Activated CD4-positive, alpha-beta T cell treated with anti-CD3 and anti-CD28 coated beads, Interleukin-2, amount 10 ng/mL, durations not matched to agents 7 days and 5 days (primary cell): ENCODE measurements around the gene SLC9B2. TPM values are rescaled to one million over a fixed set of nuclear protein-coding genes. Genes with fewer than 3 reads are reported as not detected.
"Not testable (repeated sequence)": the region's sequence is repeated elsewhere in the genome, so short reads cannot be mapped to it uniquely, and the experiment has no call there.

Experiments used
- CTCF ChIA-PET: fragments of 350-600 bp; sonication (Branson Sonifier 250); formaldehyde crosslinking; loops from one replicate; lab custom pipeline; 2021; ENCODE audit warnings: antibody characterized with exemption; lab: Charles Lee
- POLR2A ChIA-PET: fragments of 350-600 bp; sonication (Branson Sonifier 250); formaldehyde crosslinking; loops from one replicate; lab custom pipeline; 2021; ENCODE audit warnings: antibody characterized with exemption; lab: Charles Lee
- DNase-seq: peaks from one replicate; pipeline ENCODE4 v3.0.0-alpha.2; 2020
- H3K27ac Mint-ChIP-seq: one replicate; pipeline ENCODE4 v1.8.0; 2021; ENCODE audit warnings: mild to moderate bottlenecking, moderate library complexity, mixed read lengths
- H3K27me3 Mint-ChIP-seq: one replicate; pipeline ENCODE4 v1.8.0; 2021; ENCODE audit warnings: mixed read lengths
- H3K36me3 Mint-ChIP-seq: one replicate; pipeline ENCODE4 v1.8.0; 2021; ENCODE audit warnings: low read depth, mixed read lengths
- H3K4me1 Mint-ChIP-seq: one replicate; pipeline ENCODE4 v1.8.0; 2021; ENCODE audit warnings: mixed read lengths
- H3K4me3 Mint-ChIP-seq: one replicate; pipeline ENCODE4 v1.8.0; 2021; ENCODE audit warnings: mild to moderate bottlenecking, moderate library complexity, mixed read lengths
- H3K9me3 Mint-ChIP-seq: one replicate; pipeline ENCODE4 v1.8.0; 2021; ENCODE audit warnings: mixed read lengths
- total RNA-seq, 2 experiments: library from RNA; stranded (reverse); gene quantifications; one replicate each; pipeline ENCODE4 v1.2.3, GENCODE V29; 2021

Gene SLC9B2
- total RNA-seq, 2 experiments from 2014 or later: 17.9 to 19.9 TPM

DNA sequence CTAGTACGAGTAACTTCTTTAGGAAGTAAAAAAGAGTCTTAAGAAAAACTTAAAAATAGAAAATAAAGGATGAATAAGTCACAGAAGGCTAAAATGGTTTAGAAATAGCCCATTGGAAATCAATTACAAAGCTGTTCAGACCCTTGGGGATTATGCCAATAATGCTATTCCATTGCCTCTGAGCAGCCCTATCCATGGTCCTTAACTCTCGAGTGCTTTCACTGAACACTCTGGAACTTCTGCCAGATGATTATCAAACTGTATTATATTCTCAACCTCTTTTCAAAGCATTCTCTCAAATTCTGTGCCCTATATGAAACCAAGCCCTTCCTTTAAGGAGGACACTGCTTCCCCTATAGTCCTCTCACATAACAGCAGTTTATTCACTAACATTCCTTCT, 74.0 kb downstream of the SLC9B2 start:
- Mint-ChIP-seq H3K27ac (no peak overlapping the region), H3K9me3 (peaks cover 24% of the 10 kb centered on the region), H3K27me3 (no peaks in the 10 kb centered on the region), H3K4me3 (no peak overlapping the region), H3K36me3 (peaks cover 15% of the 10 kb centered on the region), H3K4me1 (peaks cover 2% of the 10 kb centered on the region)
- DNase-seq: no peak
- ChIA-PET CTCF (interaction anchor here (1.5 kb wide), 1 partner anchor 11 kb away, joined by 6 read pairs; no protein-coding TSS in a partner anchor), POLR2A (no interaction called here)

DNA sequence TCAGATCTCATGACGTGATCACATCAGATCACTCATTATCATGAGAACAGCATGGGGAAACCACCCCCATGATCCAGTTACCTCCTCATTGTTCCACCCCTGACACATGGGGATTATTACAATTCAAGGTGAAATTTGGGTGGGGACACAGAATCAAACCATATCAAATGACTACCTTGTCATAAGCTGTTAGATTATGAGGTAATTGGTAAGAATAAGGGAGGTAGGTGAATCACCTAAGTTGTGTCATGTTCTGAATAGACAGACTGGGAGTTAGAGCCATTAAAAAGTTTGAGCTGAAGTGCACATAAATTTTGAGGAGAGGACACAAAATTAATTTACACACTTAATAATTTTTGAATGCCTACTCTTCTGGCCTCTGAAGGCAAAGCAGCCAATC, 81.8 kb downstream of the SLC9B2 start:
- CTCF ChIA-PET: interaction anchor here (0.9 to 1.4 kb wide), 2 partner anchors 14 to 156 kb away, joined by 3 read pairs; no protein-coding TSS in a partner anchor
- Mint-ChIP-seq H3K27me3 (no peaks in the 10 kb centered on the region), H3K27ac (no peak overlapping the region), H3K4me3 (no peak overlapping the region), H3K9me3 (peaks cover 26% of the 10 kb centered on the region), H3K36me3 (peaks cover 12% of the 10 kb centered on the region), H3K4me1 (peaks cover 2% of the 10 kb centered on the region)
- POLR2A ChIA-PET: no interaction called here
- no peak for DNase-seq

DNA sequence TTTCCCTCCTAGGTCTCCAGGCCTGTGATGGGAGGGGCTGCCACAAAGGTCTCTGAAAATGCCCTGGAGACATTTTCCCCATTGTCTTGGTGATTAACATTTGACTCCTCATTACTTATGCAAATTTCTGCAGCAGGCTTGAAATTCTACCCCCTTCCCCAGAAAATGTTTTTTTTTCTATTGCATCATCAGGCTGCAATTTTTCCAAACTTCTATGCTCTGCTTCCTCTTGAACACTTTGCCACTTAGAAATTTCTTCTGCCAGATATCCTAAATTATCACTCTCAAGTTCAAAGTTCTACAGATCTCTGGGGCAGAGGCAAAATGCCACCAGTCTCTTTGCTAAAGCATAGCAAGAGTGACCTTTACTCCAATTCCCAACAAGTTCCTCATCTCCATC, 82.6 kb downstream of the SLC9B2 start:
- H3K4me1 Mint-ChIP-seq, H3K4me3 Mint-ChIP-seq, H3K27me3 Mint-ChIP-seq, H3K27ac Mint-ChIP-seq, DNase-seq, POLR2A ChIA-PET: not testable (repeated sequence)
- CTCF ChIA-PET: interaction anchor here (0.6 kb wide), 1 partner anchor 102 kb away, joined by 3 read pairs; no protein-coding TSS in a partner anchor
- Mint-ChIP-seq H3K9me3 (peaks cover 24% of the 10 kb centered on the region), H3K36me3 (peaks cover 14% of the 10 kb centered on the region)

DNA sequence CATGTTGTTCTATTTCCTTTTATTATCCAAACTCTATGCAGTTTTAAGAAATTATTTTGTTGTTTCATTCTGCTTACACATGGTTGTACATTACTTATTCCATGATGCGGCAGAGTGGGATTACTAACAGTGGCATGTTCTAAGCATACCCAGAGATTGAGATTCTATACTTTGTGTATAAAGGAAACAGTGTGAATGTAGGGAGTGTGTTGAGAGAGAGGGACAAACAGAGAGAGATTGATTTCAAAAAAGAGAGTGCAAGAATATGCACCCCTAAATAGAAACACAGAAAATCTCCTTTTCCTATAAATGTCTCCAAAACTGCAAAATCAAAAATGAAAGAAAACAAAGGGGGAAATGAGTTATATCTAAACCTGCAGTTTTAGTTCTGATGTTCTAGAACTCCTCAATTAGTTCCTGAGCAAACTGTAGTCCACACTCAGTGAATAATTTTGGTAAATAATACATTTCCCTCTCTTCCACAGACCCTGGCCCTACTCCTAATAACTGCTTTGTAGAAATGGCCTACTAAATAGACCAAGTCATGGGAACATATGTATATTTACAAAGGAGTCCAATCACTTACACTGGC, 88.0 kb downstream of the SLC9B2 start:
- Mint-ChIP-seq H3K27ac (peak overlapping the region; percentile 87), H3K36me3 (peaks cover 29% of the 10 kb centered on the region), H3K4me3 (peak overlapping the region; percentile 11), H3K9me3 (peaks cover 26% of the 10 kb centered on the region), H3K4me1 (peaks cover 34% of the 10 kb centered on the region), H3K27me3 (no peaks in the 10 kb centered on the region)
- ChIA-PET POLR2A (no interaction called here), CTCF (no interaction called here)
- DNase-seq: no peak

DNA sequence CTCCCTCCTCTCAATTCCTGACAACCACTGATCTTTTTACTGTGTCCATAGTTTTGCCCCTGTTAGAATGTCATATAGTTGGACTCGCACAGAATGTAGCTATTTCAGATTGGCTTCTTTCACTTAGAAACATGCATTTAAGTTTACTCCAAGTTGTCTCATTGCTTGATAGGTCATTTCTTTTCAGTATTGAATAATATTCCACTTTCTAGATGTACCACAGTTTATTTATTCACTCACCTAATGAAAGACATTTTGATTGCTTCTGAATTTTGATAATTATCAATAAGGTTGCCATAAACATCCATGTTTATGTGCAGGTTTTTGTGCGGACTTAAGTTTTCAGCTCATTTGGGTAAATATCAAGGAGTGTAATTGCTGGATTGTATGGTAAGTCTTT, 95.6 kb downstream of the SLC9B2 start:
- POLR2A ChIA-PET: no interaction called here
- H3K9me3 Mint-ChIP-seq: peaks cover 14% of the 10 kb centered on the region

More for the DNA sequence above, 95.6 kb downstream of the SLC9B2 start:
- no peak overlapping the region for H3K27ac Mint-ChIP-seq
- no peak overlapping the region for H3K4me3 Mint-ChIP-seq
- peaks cover 7% of the 10 kb centered on the region for H3K36me3 Mint-ChIP-seq
- no peaks in the 10 kb centered on the region for H3K27me3 Mint-ChIP-seq
- H3K4me1 Mint-ChIP-seq: peaks cover 3% of the 10 kb centered on the region
- DNase-seq: no peak
- CTCF ChIA-PET: interaction anchor here (1.2 to 1.3 kb wide), 2 partner anchors 14 to 153 kb away, joined by 3 read pairs; partner anchors contain the start of gene UBE2D3

Other genes starting within 250 kb of the SLC9B2 start
- 100 to 1,000 TPM; 360 to 500 TPM for gene UBE2D3, start 249.2 kb downstream of the SLC9B2 start, total RNA-seq
- gene CISD2, start 207.8 kb downstream of the SLC9B2 start, total RNA-seq: 10 to 100 TPM; 35.1 to 40.7 TPM
- 1 to 10 TPM; 1.9 to 2.3 TPM for gene SLC9B1, start 57.1 kb downstream of the SLC9B2 start, total RNA-seq
- 10 to 100 TPM; 15.5 to 17.2 TPM for gene BDH2, start 23.1 kb upstream of the SLC9B2 start, total RNA-seq
- gene CENPE, start 121.6 kb upstream of the SLC9B2 start, total RNA-seq: 10 to 100 TPM; 65.0 to 74.6 TPM